ENCODE measurements around the gene TPCN2.

Gene TPCN2

GRCh38 chr11:69040581-69041260, 8.0 kb upstream of the TPCN2 start:
- Histone ChIP-seq H3K27me3 (ENCODE audit: insufficient read depth, low read length) (no peaks in the 10 kb centered on the region), H2AFZ (ENCODE audit: insufficient read depth, low read length, poor library complexity) (no peak overlapping the region), H3K9me3 (ENCODE audit: insufficient read depth, low read depth, low read length) (no peaks in the 10 kb centered on the region), H3K9ac (ENCODE audit: low read length) (no peak overlapping the region), H3K14ac (ENCODE audit: low read length) (no peak overlapping the region), H2BK120ac (ENCODE audit: insufficient read depth, low read length, poor library complexity) (no peak overlapping the region), H4K8ac (ENCODE audit: low read depth, low read length) (no peak overlapping the region), H3K27ac (ENCODE audit: low read depth, low read length) (no peak overlapping the region), H3K4me3 (ENCODE audit: low read depth, low read length) (no peak overlapping the region), H3K23ac (ENCODE audit: low read length) (no peak overlapping the region), H3K18ac (ENCODE audit: low read length) (no peak overlapping the region), H2BK5ac (ENCODE audit: low read depth, low read length, poor library complexity) (no peak overlapping the region), H3K4ac (ENCODE audit: low read depth, low read length) (no peak overlapping the region), H3K79me1 (ENCODE audit: low read length) (no peaks in the 10 kb centered on the region), H2AK5ac (ENCODE audit: low read length) (no peak overlapping the region), H3K79me2 (ENCODE audit: control insufficient read depth, insufficient read depth, low read length, poor library complexity) (no peaks in the 10 kb centered on the region), H4K12ac (ENCODE audit: low read depth, low read length) (no peak overlapping the region), H4K91ac (ENCODE audit: low read depth, low read length) (peak overlapping the region; percentile 13), H3K4me2 (ENCODE audit: low read length) (no peak overlapping the region), H2BK12ac (ENCODE audit: low read length) (no peak overlapping the region), H3K4me1 (ENCODE audit: control insufficient read depth in 1 of 2, insufficient read depth in 2 of 2, low read length in 2 of 2) (peaks cover 8 to 14% of the 10 kb centered on the region in 2 experiments), H3K36me3 (ENCODE audit: control insufficient read depth in 1 of 2, insufficient read depth in 2 of 2, low read length in 2 of 2) (no peaks in the 10 kb centered on the region)
- no CpG with 5 or more reads among the region's 4 CpGs for WGBS (ENCODE audit: extremely low coverage, insufficient coverage, insufficient read length)
- peak in 1 of 2 donors; percentile 5 for DNase-seq

- Histone ChIP-seq H3K18ac (ENCODE audit: low read length) (no peak overlapping the region), H3K4ac (ENCODE audit: low read depth, low read length) (no peak overlapping the region), H3K23ac (ENCODE audit: low read length) (no peak overlapping the region), H3K4me2 (ENCODE audit: low read length) (no peak overlapping the region), H2BK5ac (ENCODE audit: low read depth, low read length, poor library complexity) (no peak overlapping the region), H3K4me1 (ENCODE audit: control insufficient read depth in 1 of 2, insufficient read depth in 2 of 2, low read length in 2 of 2) (peaks cover 8 to 14% of the 10 kb centered on the region in 2 experiments), H3K9ac (ENCODE audit: low read length) (no peak overlapping the region), H4K91ac (ENCODE audit: low read depth, low read length) (no peak overlapping the region), H3K27me3 (ENCODE audit: insufficient read depth, low read length) (no peaks in the 10 kb centered on the region), H3K79me2 (ENCODE audit: control insufficient read depth, insufficient read depth, low read length, poor library complexity) (no peaks in the 10 kb centered on the region), H3K27ac (ENCODE audit: low read depth, low read length) (no peak overlapping the region), H2AK5ac (ENCODE audit: low read length) (no peak overlapping the region), H2BK12ac (ENCODE audit: low read length) (no peak overlapping the region), H3K4me3 (ENCODE audit: low read depth, low read length) (no peak overlapping the region), H3K14ac (ENCODE audit: low read length) (no peak overlapping the region), H3K9me3 (ENCODE audit: insufficient read depth, low read depth, low read length) (no peaks in the 10 kb centered on the region), H4K8ac (ENCODE audit: low read depth, low read length) (no peak overlapping the region), H3K36me3 (ENCODE audit: control insufficient read depth in 1 of 2, insufficient read depth in 2 of 2, low read length in 2 of 2) (no peaks in the 10 kb centered on the region), H2BK120ac (ENCODE audit: insufficient read depth, low read length, poor library complexity) (no peak overlapping the region), H2AFZ (ENCODE audit: insufficient read depth, low read length, poor library complexity) (no peak overlapping the region), H4K12ac (ENCODE audit: low read depth, low read length) (no peak overlapping the region), H3K79me1 (ENCODE audit: low read length) (no peaks in the 10 kb centered on the region)
- WGBS (ENCODE audit: extremely low coverage, insufficient coverage, insufficient read length) = no CpG with 5 or more reads among the region's 2 CpGs
- DNase-seq = no peak
Measured at GRCh38 chr11:69041516-69041915, 7.2 kb upstream of the TPCN2 start.

GRCh38 chr11:69044111-69045013, 4.4 kb upstream of the TPCN2 start:
- Histone ChIP-seq H3K23ac (ENCODE audit: low read length) (no peak overlapping the region), H3K18ac (ENCODE audit: low read length) (no peak overlapping the region), H3K4ac (ENCODE audit: low read depth, low read length) (no peak overlapping the region), H2BK12ac (ENCODE audit: low read length) (no peak overlapping the region), H3K14ac (ENCODE audit: low read length) (no peak overlapping the region), H2AK5ac (ENCODE audit: low read length) (no peak overlapping the region), H2BK5ac (ENCODE audit: low read depth, low read length, poor library complexity) (no peak overlapping the region), H3K9ac (ENCODE audit: low read length) (no peak overlapping the region), H3K4me2 (ENCODE audit: low read length) (no peak overlapping the region), H3K27ac (ENCODE audit: low read depth, low read length) (no peak overlapping the region), H3K36me3 (ENCODE audit: control insufficient read depth in 1 of 2, insufficient read depth in 2 of 2, low read length in 2 of 2) (no peaks in the 10 kb centered on the region), H2AFZ (ENCODE audit: insufficient read depth, low read length, poor library complexity) (peak overlapping the region; percentile 52), H3K4me1 (ENCODE audit: control insufficient read depth in 1 of 2, insufficient read depth in 2 of 2, low read length in 2 of 2) (peaks cover 9 to 15% of the 10 kb centered on the region in 2 experiments), H4K91ac (ENCODE audit: low read depth, low read length) (no peak overlapping the region), H3K4me3 (ENCODE audit: low read depth, low read length) (no peak overlapping the region), H3K79me2 (ENCODE audit: control insufficient read depth, insufficient read depth, low read length, poor library complexity) (peaks cover 6% of the 10 kb centered on the region), H2BK120ac (ENCODE audit: insufficient read depth, low read length, poor library complexity) (no peak overlapping the region), H3K79me1 (ENCODE audit: low read length) (peaks cover 6% of the 10 kb centered on the region), H3K27me3 (ENCODE audit: insufficient read depth, low read length) (peaks cover 1% of the 10 kb centered on the region), H4K12ac (ENCODE audit: low read depth, low read length) (no peak overlapping the region), H4K8ac (ENCODE audit: low read depth, low read length) (peak overlapping the region; percentile 2), H3K9me3 (ENCODE audit: insufficient read depth, low read depth, low read length) (no peaks in the 10 kb centered on the region)
- WGBS (ENCODE audit: extremely low coverage, insufficient coverage, insufficient read length) = no CpG with 5 or more reads among the region's 15 CpGs
- DNase-seq = peak in 1 of 2 donors; percentile 24

GRCh38 chr11:69048031-69048693, 570 bp upstream of the TPCN2 start:
- Histone ChIP-seq H4K12ac (ENCODE audit: low read depth, low read length) (no peak overlapping the region), H3K4me1 (ENCODE audit: control insufficient read depth in 1 of 2, insufficient read depth in 2 of 2, low read length in 2 of 2) (peaks cover 8 to 15% of the 10 kb centered on the region in 2 experiments), H3K79me2 (ENCODE audit: control insufficient read depth, insufficient read depth, low read length, poor library complexity) (peaks cover 6% of the 10 kb centered on the region), H4K91ac (ENCODE audit: low read depth, low read length) (no peak overlapping the region), H2AK5ac (ENCODE audit: low read length) (no peak overlapping the region), H3K4me3 (ENCODE audit: low read depth, low read length) (no peak overlapping the region), H2AFZ (ENCODE audit: insufficient read depth, low read length, poor library complexity) (peak overlapping the region; percentile 52), H3K27me3 (ENCODE audit: insufficient read depth, low read length) (peaks cover 1% of the 10 kb centered on the region), H3K23ac (ENCODE audit: low read length) (no peak overlapping the region), H3K4me2 (ENCODE audit: low read length) (peak overlapping the region; percentile 62), H4K8ac (ENCODE audit: low read depth, low read length) (peak overlapping the region; percentile 48), H3K4ac (ENCODE audit: low read depth, low read length) (no peak overlapping the region), H3K36me3 (ENCODE audit: control insufficient read depth in 1 of 2, insufficient read depth in 2 of 2, low read length in 2 of 2) (no peaks in the 10 kb centered on the region), H2BK120ac (ENCODE audit: insufficient read depth, low read length, poor library complexity) (no peak overlapping the region), H3K79me1 (ENCODE audit: low read length) (peaks cover 10% of the 10 kb centered on the region), H2BK12ac (ENCODE audit: low read length) (no peak overlapping the region), H3K9ac (ENCODE audit: low read length) (no peak overlapping the region), H3K27ac (ENCODE audit: low read depth, low read length) (no peak overlapping the region), H3K9me3 (ENCODE audit: insufficient read depth, low read depth, low read length) (no peaks in the 10 kb centered on the region), H2BK5ac (ENCODE audit: low read depth, low read length, poor library complexity) (no peak overlapping the region), H3K18ac (ENCODE audit: low read length) (no peak overlapping the region), H3K14ac (ENCODE audit: low read length) (no peak overlapping the region)
- WGBS (ENCODE audit: extremely low coverage, insufficient coverage, insufficient read length) = no CpG with 5 or more reads among the region's 11 CpGs
- DNase-seq = peak in 1 of 2 donors; percentile 12

All from trophoblast cell (in vitro differentiated cells and primary cell).